CD14-positive monocyte (primary cell): ENCODE measurements around the gene ATP6V1G1. TPM values are rescaled to one million over a fixed set of nuclear protein-coding genes. Genes with fewer than 3 reads are reported as not detected.

Source experiments
- DNase-seq, 3 donors: peaks; one replicate each; pipeline ENCODE4 v3.0.0-alpha.2; 2011 to 2022
- H2AFZ ChIP-seq: 2 replicates; pipeline ENCODE4 v1.6.0; 2012; ENCODE audit warnings: mild to moderate bottlenecking, low read depth, low read length, inconsistent platforms; ENCODE audit not compliant: insufficient read depth, poor library complexity, severe bottlenecking
- H3K27ac ChIP-seq, 2 donors: 1 replicate in 1 of 2; 2 replicates in 1 of 2; pipeline ENCODE4 v1.5.1; 2012 to 2013; ENCODE audit warnings: low read length in 2 of 2, control low read depth in 1 of 2, inconsistent platforms in 1 of 2, low read depth in 1 of 2, mild to moderate bottlenecking in 1 of 2
- H3K27me3 ChIP-seq, 2 donors: one replicate each; pipeline versions ENCODE4 v1.6.0 to v1.6.1; 2011 to 2013; ENCODE audit warnings: low read length in 2 of 2; ENCODE audit not compliant: control insufficient read depth in 2 of 2, insufficient read depth in 2 of 2
- H3K36me3 ChIP-seq, 2 donors: replicated peaks in 1 of 2; 1 replicate in 1 of 2; 2 replicates in 1 of 2; pipeline versions ENCODE4 v1.5.1 to v1.6.1; 2012 to 2013; ENCODE audit warnings: low read length in 2 of 2, control low read depth in 1 of 2, inconsistent platforms in 1 of 2, mild to moderate bottlenecking in 1 of 2; ENCODE audit not compliant: insufficient read depth in 2 of 2, control insufficient read depth in 1 of 2
- H3K4me1 ChIP-seq, 2 donors: 1 replicate in 1 of 2; 2 replicates in 1 of 2; pipeline versions ENCODE4 v1.5.1 to v1.6.1; 2012 to 2013; ENCODE audit warnings: low read length in 2 of 2, control low read depth in 1 of 2, inconsistent platforms in 1 of 2, mild to moderate bottlenecking in 1 of 2, moderate library complexity in 1 of 2; ENCODE audit not compliant: insufficient read depth in 2 of 2, control insufficient read depth in 1 of 2
- H3K4me2 ChIP-seq: replicated peaks from 2 replicates; pipeline ENCODE3; 2012; ENCODE audit warnings: low read length, moderate library complexity, mild to moderate bottlenecking; ENCODE audit not compliant: poor library complexity, severe bottlenecking; ENCODE audit errors: extremely low read depth
- H3K4me3 ChIP-seq, 3 experiments: fragments of 200-600 bp in 1 of 3; sonication (generic) in 1 of 3; replicated peaks in 1 of 3; 1 replicate in 2 of 3; 2 replicates in 1 of 3; pipeline ENCODE4 v1.5.1; 2011 to 2013; ENCODE audit warnings: low read length in 3 of 3, mild to moderate bottlenecking in 3 of 3, control low read depth in 2 of 3, low read depth in 2 of 3, inconsistent platforms in 1 of 3, moderate library complexity in 1 of 3
- H3K79me2 ChIP-seq: 2 replicates; pipeline ENCODE4 v1.6.0; 2012; ENCODE audit warnings: mild to moderate bottlenecking, control low read depth, inconsistent platforms, low read length, moderate library complexity; ENCODE audit not compliant: insufficient read depth
- H3K9ac ChIP-seq: 2 replicates; pipeline ENCODE4 v1.6.0; 2017; ENCODE audit warnings: low read length, mild to moderate bottlenecking; ENCODE audit not compliant: insufficient read depth, poor library complexity, severe bottlenecking
- H3K9me3 ChIP-seq, 2 donors: replicated peaks in 1 of 2; 1 replicate in 1 of 2; 2 replicates in 1 of 2; pipeline versions ENCODE4 v1.5.1 to v1.6.1; 2012 to 2013; ENCODE audit warnings: low read length in 2 of 2, control low read depth in 1 of 2; ENCODE audit not compliant: control insufficient read depth in 1 of 2, insufficient read depth in 1 of 2
- H4K20me1 ChIP-seq: 2 replicates; pipeline ENCODE4 v1.6.0; 2012; ENCODE audit warnings: mild to moderate bottlenecking, low read length, control low read depth, moderate library complexity; ENCODE audit not compliant: insufficient read depth
- H3K27ac Mint-ChIP-seq, 7 donors: one replicate each; pipeline ENCODE4 v1.8.0; 2020; ENCODE audit warnings: mild to moderate bottlenecking in 7 of 7, mixed read lengths in 7 of 7, moderate library complexity in 6 of 7, inconsistent platforms in 2 of 7
- H3K27me3 Mint-ChIP-seq, 3 donors: one replicate each; pipeline ENCODE4 v1.8.0; 2021 to 2022; ENCODE audit warnings: low read depth in 3 of 3, mild to moderate bottlenecking in 3 of 3, mixed read lengths in 3 of 3, moderate library complexity in 3 of 3, inconsistent platforms in 1 of 3
- H3K36me3 Mint-ChIP-seq, 2 donors: one replicate each; pipeline ENCODE4 v1.8.0; 2020; ENCODE audit warnings: mixed read lengths in 2 of 2, inconsistent platforms in 1 of 2, mild to moderate bottlenecking in 1 of 2
- H3K4me1 Mint-ChIP-seq: one replicate; pipeline ENCODE4 v1.8.0; 2020; ENCODE audit warnings: mild to moderate bottlenecking, mixed read lengths
- H3K4me3 Mint-ChIP-seq, 2 donors: one replicate each; pipeline ENCODE4 v1.8.0; 2020; ENCODE audit warnings: mild to moderate bottlenecking in 2 of 2, mixed read lengths in 2 of 2, moderate library complexity in 1 of 2
- H3K9me3 Mint-ChIP-seq, 7 donors: one replicate each; pipeline ENCODE4 v1.8.0; 2020 to 2022; ENCODE audit warnings: mixed read lengths in 7 of 7, mild to moderate bottlenecking in 6 of 7, moderate library complexity in 6 of 7, inconsistent platforms in 2 of 7
- CTCF ChIP-seq: fragments of 200-600 bp; IDR thresholded peaks from one replicate; pipeline ENCODE4 v1.8.0; 2022; ENCODE audit warnings: antibody characterized with exemption, mild to moderate bottlenecking
- WGBS: methylation state at CpG from one replicate; pipeline ENCODE4 v1.1.5; 2013; ENCODE audit warnings: missing lambda C conversion rate; ENCODE audit not compliant: insufficient coverage; 5-methylcytosine and 5-hydroxymethylcytosine counted together
- intact Hi-C, 2 donors: fragments of 100-400 bp; cut with micrococcal nuclease; formaldehyde crosslinking; loops; one replicate each; pipeline versions ENCODE4 v1.15.0 to v1.15.1; 2023
- polyA plus RNA-seq, 3 donors: library from polyadenylated mRNA; depleted of rRNA in 1 of 3; unstranded in 2 of 3; stranded (reverse) in 1 of 3; fragments of 300-500 nt in 2 of 3; fragments of >200 nt in 1 of 3; fragmentation: Illumina TruSeq in 2 of 3; gene quantifications; 1 replicate in 2 of 3; 2 replicates in 1 of 3; pipeline ENCODE4 v1.2.3, GENCODE V29; 2012 to 2021

Gene ATP6V1G1
- polyA plus RNA-seq, 3 donors = 146 to 226 (median 214) TPM

GRCh38 chr9:114616684-114617520 is 29.3 kb downstream of the ATP6V1G1 start:
- Mint-ChIP-seq H3K27ac (peak overlapping the region; percentile 95 to 100 (median 97)), H3K36me3 (peaks cover 23 to 24% of the 10 kb centered on the region in 2 donors), H3K4me1 (peaks cover 68% of the 10 kb centered on the region), H3K4me3 (peak overlapping the region; percentile 53 to 82), H3K9me3 (no peaks in the 10 kb centered on the region), H3K27me3 (peaks cover 0 to 4% (median 0%) of the 10 kb centered on the region in 3 donors)
- Histone ChIP-seq H3K4me3 (peak overlapping the region in 1 of 3 experiments; percentile 18), H3K27me3 (no peaks in the 10 kb centered on the region), H3K9ac (peak overlapping the region; percentile 52), H3K36me3 (peaks cover 2 to 14% of the 10 kb centered on the region in 2 donors), H3K4me2 (peak overlapping the region; percentile 17), H3K9me3 (no peaks in the 10 kb centered on the region), H3K27ac (peak overlapping the region; percentile 91 to 93), H3K4me1 (peaks cover 70 to 78% of the 10 kb centered on the region in 2 donors), H3K79me2 (peaks cover 55% of the 10 kb centered on the region), H2AFZ (peak overlapping the region; percentile 19), H4K20me1 (peaks cover 5% of the 10 kb centered on the region)
- 7% methylated on average over 3 of the region's 4 CpGs for WGBS
- TF ChIP-seq CTCF = no peak
- intact Hi-C loops = loop anchor here in 1 of 2 donors (10.0 kb wide), 1 partner anchor 132 kb away; no protein-coding TSS in a partner anchor
- peak; percentile 81 to 90 (median 89) for DNase-seq

- Mint-ChIP-seq H3K9me3 (no peaks in the 10 kb centered on the region), H3K36me3 (peaks cover 36 to 41% of the 10 kb centered on the region in 2 donors), H3K4me1 (peaks cover 45% of the 10 kb centered on the region), H3K4me3 (peak overlapping the region; percentile 77 to 97), H3K27me3 (peaks cover 0 to 4% (median 1%) of the 10 kb centered on the region in 3 donors), H3K27ac (peak overlapping the region; percentile 94 to 100 (median 96))
- peak; percentile 69 to 73 (median 72) for DNase-seq
- H4K20me1 ChIP-seq = no peaks in the 10 kb centered on the region
- intact Hi-C loops = loop anchor here in 1 of 2 donors (10.0 kb wide), 1 partner anchor 134 kb away; no protein-coding TSS in a partner anchor
- TF ChIP-seq CTCF = no peak
- peak overlapping the region; percentile 72 for H3K9ac ChIP-seq
- H3K9me3 ChIP-seq = no peaks in the 10 kb centered on the region
- H2AFZ ChIP-seq = peak overlapping the region; percentile 80
- peaks cover 49 to 55% of the 10 kb centered on the region in 2 donors for H3K4me1 ChIP-seq
- peak overlapping the region; percentile 52 to 94 (median 77) for H3K4me3 ChIP-seq
- peaks cover 33% of the 10 kb centered on the region for H3K79me2 ChIP-seq
- no peaks in the 10 kb centered on the region for H3K27me3 ChIP-seq
- H3K27ac ChIP-seq = peak overlapping the region; percentile 45 to 93
- H3K36me3 ChIP-seq = peaks cover 15 to 35% of the 10 kb centered on the region in 2 donors
- peak overlapping the region; percentile 77 for H3K4me2 ChIP-seq
- WGBS = 2% methylated on average over 6 of the region's 13 CpGs
These were observed 31.7 kb downstream of the ATP6V1G1 start for GRCh38 chr9:114619191-114619761.
